ENCODE measurements around the gene MMP24OS. TPM values are rescaled to one million over a fixed set of nuclear protein-coding genes. Genes with fewer than 3 reads are reported as not detected.

The MMP24OS gene
- total RNA-seq, 1 donor from 2014 or later: 2.9 TPM

DNA sequence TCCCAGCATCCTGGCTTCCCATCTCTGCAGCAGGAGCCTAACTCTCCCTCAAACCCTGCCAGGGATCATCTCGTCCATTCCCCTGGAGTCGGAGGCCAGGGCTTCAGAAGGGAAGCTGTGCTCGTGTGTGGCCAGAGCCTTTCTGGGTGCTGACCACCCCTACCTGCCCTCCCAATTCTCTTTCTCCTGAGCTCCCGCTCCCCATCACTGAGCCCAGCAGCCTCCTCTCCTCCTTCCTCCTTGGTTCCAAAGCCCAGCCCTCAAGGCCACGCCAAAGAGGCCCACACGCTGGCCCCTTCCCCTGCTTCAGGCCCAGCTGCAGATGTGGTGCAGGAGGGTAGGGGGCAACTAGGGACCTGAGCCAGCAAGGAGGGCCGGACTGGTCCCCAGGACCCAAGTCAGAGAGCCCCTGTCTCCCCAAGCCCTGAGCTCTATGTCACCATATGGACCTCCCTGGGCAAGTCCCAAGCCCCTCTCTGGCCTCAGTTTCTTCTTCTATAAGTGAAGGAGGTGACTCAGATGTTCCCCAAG lies 13.0 kb upstream of the MMP24OS start:
- TF ChIP-seq, protein P1, sequence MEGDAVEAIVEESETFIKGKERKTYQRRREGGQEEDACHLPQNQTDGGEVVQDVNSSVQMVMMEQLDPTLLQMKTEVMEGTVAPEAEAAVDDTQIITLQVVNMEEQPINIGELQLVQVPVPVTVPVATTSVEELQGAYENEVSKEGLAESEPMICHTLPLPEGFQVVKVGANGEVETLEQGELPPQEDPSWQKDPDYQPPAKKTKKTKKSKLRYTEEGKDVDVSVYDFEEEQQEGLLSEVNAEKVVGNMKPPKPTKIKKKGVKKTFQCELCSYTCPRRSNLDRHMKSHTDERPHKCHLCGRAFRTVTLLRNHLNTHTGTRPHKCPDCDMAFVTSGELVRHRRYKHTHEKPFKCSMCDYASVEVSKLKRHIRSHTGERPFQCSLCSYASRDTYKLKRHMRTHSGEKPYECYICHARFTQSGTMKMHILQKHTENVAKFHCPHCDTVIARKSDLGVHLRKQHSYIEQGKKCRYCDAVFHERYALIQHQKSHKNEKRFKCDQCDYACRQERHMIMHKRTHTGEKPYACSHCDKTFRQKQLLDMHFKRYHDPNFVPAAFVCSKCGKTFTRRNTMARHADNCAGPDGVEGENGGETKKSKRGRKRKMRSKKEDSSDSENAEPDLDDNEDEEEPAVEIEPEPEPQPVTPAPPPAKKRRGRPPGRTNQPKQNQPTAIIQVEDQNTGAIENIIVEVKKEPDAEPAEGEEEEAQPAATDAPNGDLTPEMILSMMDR (IDR thresholded peaks at IDR 0.05): no peak
- TF ChIP-seq EZH2 (IDR thresholded peaks at IDR 0.05) (no peak), EZH2phosphoT487 (IDR thresholded peaks at IDR 0.05) (no peak)
- H3K4me3 Mint-ChIP-seq: no peak overlapping the region
- Histone ChIP-seq H3K27ac (no peak overlapping the region), H3K4me2 (no peak overlapping the region), H3K79me2 (ENCODE audit: low read depth) (no peaks in the 10 kb centered on the region), H2AFZ (replicated peaks) (no peak overlapping the region), H3K9ac (no peak overlapping the region), H3K4me3 (no peak overlapping the region), H3K9me3 (ENCODE audit: low read depth) (no peaks in the 10 kb centered on the region), H3F3A (ENCODE audit: low read depth) (no peaks in the 10 kb centered on the region), H4K20me1 (ENCODE audit: low read depth) (no peaks in the 10 kb centered on the region), H3K4me1 (no peaks in the 10 kb centered on the region), H3K36me3 (no peaks in the 10 kb centered on the region), H3K27me3 (no peaks in the 10 kb centered on the region)
- H3K27me3 Mint-ChIP-seq (ENCODE audit: insufficient read depth, low read depth): peaks cover 12% of the 10 kb centered on the region
- H3K4me1 Mint-ChIP-seq: peaks cover 2% of the 10 kb centered on the region
- no peak overlapping the region for H3K27ac Mint-ChIP-seq
- no peak for DNase-seq (ENCODE audit: low spot score)
- no peaks in the 10 kb centered on the region for H3K9me3 Mint-ChIP-seq
- no peaks in the 10 kb centered on the region for H3K36me3 Mint-ChIP-seq

DNA sequence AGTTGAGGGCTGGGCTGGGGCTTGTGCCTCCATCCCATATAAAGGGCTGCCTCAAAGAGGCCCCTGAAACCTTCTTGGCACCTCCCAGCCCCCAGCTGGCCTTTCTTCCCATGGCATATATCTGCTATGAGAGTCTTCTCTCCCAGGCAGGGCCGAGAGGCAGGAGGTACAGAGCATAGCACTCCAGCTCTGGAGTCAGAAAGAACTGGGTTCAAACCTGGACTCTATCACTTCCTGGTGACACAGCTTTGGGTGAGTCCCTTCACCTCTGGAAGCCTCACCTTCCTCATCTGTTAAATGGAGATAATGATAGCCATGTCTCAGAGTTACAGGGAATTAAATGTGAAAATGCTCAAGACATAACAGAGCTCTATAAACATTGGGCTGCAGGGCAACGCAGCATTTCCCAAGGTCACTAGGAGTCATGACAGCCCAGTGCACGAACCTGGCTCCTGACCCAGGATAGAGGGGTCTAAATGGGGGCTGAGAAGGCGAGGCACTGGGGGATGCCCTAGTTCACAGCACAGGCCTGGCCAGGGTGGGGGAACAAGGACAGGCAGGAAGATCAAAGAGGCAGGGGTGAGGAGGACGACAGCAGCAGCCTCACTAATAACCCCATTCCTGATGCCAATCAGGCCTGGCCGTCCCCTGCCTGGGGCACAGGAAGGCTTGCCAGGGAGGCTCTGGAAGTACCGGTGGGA lies 12.4 kb upstream of the MMP24OS start:
- H2AFZ ChIP-seq (replicated peaks): no peak overlapping the region
- no peak overlapping the region for H3K4me2 ChIP-seq
- no peaks in the 10 kb centered on the region for H3K4me1 ChIP-seq
- DNase-seq (ENCODE audit: low spot score): no peak
- no peaks in the 10 kb centered on the region for H3K79me2 ChIP-seq (ENCODE audit: low read depth)
- H3K4me3 ChIP-seq: no peak overlapping the region
- H3K36me3 ChIP-seq: no peaks in the 10 kb centered on the region
- Mint-ChIP-seq H3K27me3 (ENCODE audit: insufficient read depth, low read depth) (peaks cover 9% of the 10 kb centered on the region), H3K4me1 (peaks cover 7% of the 10 kb centered on the region), H3K4me3 (no peak overlapping the region), H3K27ac (no peak overlapping the region), H3K36me3 (no peaks in the 10 kb centered on the region), H3K9me3 (no peaks in the 10 kb centered on the region)
- H3K9me3 ChIP-seq (ENCODE audit: low read depth): no peaks in the 10 kb centered on the region
- H3K27ac ChIP-seq: no peak overlapping the region
- H3K27me3 ChIP-seq: no peaks in the 10 kb centered on the region
- no peaks in the 10 kb centered on the region for H3F3A ChIP-seq (ENCODE audit: low read depth)
- TF ChIP-seq, protein P1 (IDR thresholded peaks at IDR 0.05): no peak
- TF ChIP-seq EZH2 (IDR thresholded peaks at IDR 0.05) (no peak), EZH2phosphoT487 (IDR thresholded peaks at IDR 0.05) (no peak)
- no peaks in the 10 kb centered on the region for H4K20me1 ChIP-seq (ENCODE audit: low read depth)
- H3K9ac ChIP-seq: no peak overlapping the region

DNA sequence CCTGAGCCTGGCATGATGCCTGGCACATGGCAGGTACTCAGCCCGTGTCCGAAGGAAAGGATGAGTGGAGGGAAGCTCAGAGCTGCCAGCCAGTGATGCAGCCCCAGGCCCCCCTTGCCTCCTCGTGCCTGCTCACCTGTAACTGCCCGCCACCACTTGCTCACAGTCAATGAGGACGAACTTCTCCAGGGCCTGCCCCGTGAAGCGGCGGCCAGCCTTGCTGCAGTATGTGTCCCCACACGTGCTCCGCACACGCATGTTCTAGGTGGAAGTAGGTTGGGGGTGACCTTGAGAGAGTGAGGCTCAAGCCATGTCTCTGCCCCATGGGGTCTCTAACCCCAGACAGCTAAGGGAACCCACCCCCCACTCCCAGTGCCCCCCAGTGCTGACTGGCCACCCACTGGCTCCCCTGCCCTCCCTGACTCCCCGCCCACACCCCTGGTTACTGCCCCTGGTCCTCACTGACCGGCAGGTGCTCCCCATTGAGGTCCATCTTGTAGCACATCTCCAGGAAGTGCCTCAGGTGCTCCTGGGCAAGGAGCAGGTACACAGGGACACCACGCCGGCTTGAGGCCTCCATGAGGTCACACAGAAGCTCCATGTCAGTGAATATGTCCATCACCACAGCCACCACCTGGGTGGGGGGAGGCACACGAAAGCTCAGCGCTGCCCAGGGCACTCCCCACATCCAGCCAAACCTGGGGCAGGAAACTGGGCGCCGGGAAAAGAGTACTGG lies 10.6 kb upstream of the MMP24OS start:
- peaks cover 8% of the 10 kb centered on the region for H4K20me1 ChIP-seq (ENCODE audit: low read depth)
- no peaks in the 10 kb centered on the region for H3F3A ChIP-seq (ENCODE audit: low read depth)
- H3K4me2 ChIP-seq: no peak overlapping the region
- no peak overlapping the region for H3K9ac ChIP-seq
- peaks cover 18% of the 10 kb centered on the region for H3K4me1 Mint-ChIP-seq
- H3K36me3 ChIP-seq: no peaks in the 10 kb centered on the region
- peaks cover 3% of the 10 kb centered on the region for H3K4me1 ChIP-seq
- no peaks in the 10 kb centered on the region for H3K36me3 Mint-ChIP-seq
- no peak overlapping the region for H3K4me3 ChIP-seq
- H3K27me3 ChIP-seq: no peaks in the 10 kb centered on the region
- no peaks in the 10 kb centered on the region for H3K9me3 Mint-ChIP-seq
- peaks cover 9% of the 10 kb centered on the region for H3K79me2 ChIP-seq (ENCODE audit: low read depth)
- no peak for DNase-seq (ENCODE audit: low spot score)
- no peak for TF ChIP-seq EZH2 (IDR thresholded peaks at IDR 0.05)
- TF ChIP-seq, protein P1 (IDR thresholded peaks at IDR 0.05): no peak
- TF ChIP-seq EZH2phosphoT487 (IDR thresholded peaks at IDR 0.05): no peak
- H3K27ac Mint-ChIP-seq: no peak overlapping the region
- H2AFZ ChIP-seq (replicated peaks): no peak overlapping the region
- peaks cover 12% of the 10 kb centered on the region for H3K27me3 Mint-ChIP-seq (ENCODE audit: insufficient read depth, low read depth)
- H3K4me3 Mint-ChIP-seq: no peak overlapping the region
- H3K27ac ChIP-seq: no peak overlapping the region
- no peaks in the 10 kb centered on the region for H3K9me3 ChIP-seq (ENCODE audit: low read depth)

Measured in neural progenitor cell (in vitro differentiated cells).